ENCODE measurements around the gene SERPINE3.
A peak's percentile ranks its signal among the peaks of the same experiment; 100 is the strongest.

Gene SERPINE3

DNA sequence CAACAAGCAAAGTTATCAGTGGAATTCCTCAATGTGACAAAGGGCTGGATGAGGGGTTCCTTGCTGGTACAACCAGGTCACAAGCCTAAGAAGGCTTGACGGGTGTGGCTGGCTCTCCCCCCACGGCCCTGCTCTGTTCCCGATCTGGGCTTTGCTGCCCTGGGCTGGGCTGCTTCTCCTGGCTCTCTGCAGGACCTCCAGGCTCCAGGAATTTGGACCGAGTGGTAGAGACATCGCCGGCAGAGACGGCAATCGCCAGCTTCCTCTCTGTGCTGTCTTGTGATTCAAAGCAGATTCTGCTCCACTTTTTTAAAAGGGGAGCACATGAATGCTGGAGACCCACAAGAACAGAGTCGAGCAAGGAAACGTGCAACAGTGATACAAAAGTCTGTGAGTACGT, at the start of gene SERPINE3:
Gene SERPINE3, plus strand, starts transcription at position 338 of the 400 bp plus-strand sequence. CDS start 1,401 bp downstream, outside the sequence.
- Histone ChIP-seq H3K4me3 (ENCODE audit: low read depth, low read length) (no peak within 1 kb of the TSS), H3K36me3 (ENCODE audit: control insufficient read depth, insufficient read depth, low read length) (no peaks in the 10 kb centered on the region), H3K27me3 (ENCODE audit: control insufficient read depth, insufficient read depth, low read length) (no peaks in the 10 kb centered on the region), H3K9ac (ENCODE audit: low read length) (no peak within 1 kb of the TSS), H3K27ac (ENCODE audit: low read depth, low read length) (no peak within 1 kb of the TSS), H3K4me1 (ENCODE audit: control insufficient read depth, insufficient read depth, low read length) (no peaks in the 10 kb centered on the region), H3K9me3 (ENCODE audit: control insufficient read depth, insufficient read depth, low read depth, low read length) (no peaks in the 10 kb centered on the region)

GRCh38 chr13:51291341-51291740, 48.1 kb upstream of the SERPINE3 start:
- no peak overlapping the region for H3K9ac ChIP-seq (ENCODE audit: low read length)
- H3K27ac ChIP-seq (ENCODE audit: low read depth, low read length) = no peak overlapping the region
- H3K36me3 ChIP-seq (ENCODE audit: control insufficient read depth, insufficient read depth, low read length) = no peaks in the 10 kb centered on the region

GRCh38 chr13:51292000-51292565, 47.4 kb upstream of the SERPINE3 start:
- Histone ChIP-seq H3K9me3 (ENCODE audit: control insufficient read depth, insufficient read depth, low read depth, low read length) (no peaks in the 10 kb centered on the region), H3K36me3 (ENCODE audit: control insufficient read depth, insufficient read depth, low read length) (no peaks in the 10 kb centered on the region), H3K27ac (ENCODE audit: low read depth, low read length) (no peak overlapping the region), H3K9ac (ENCODE audit: low read length) (no peak overlapping the region), H3K4me3 (ENCODE audit: low read depth, low read length) (no peak overlapping the region), H3K27me3 (ENCODE audit: control insufficient read depth, insufficient read depth, low read length) (no peaks in the 10 kb centered on the region), H3K4me1 (ENCODE audit: control insufficient read depth, insufficient read depth, low read length) (peaks cover 16% of the 10 kb centered on the region)

More at GRCh38 chr13:51291341-51291740, 48.1 kb upstream of the SERPINE3 start:
- no peaks in the 10 kb centered on the region for H3K27me3 ChIP-seq (ENCODE audit: control insufficient read depth, insufficient read depth, low read length)
- H3K4me3 ChIP-seq (ENCODE audit: low read depth, low read length) = no peak overlapping the region
- no peaks in the 10 kb centered on the region for H3K9me3 ChIP-seq (ENCODE audit: control insufficient read depth, insufficient read depth, low read depth, low read length)
- peaks cover 19% of the 10 kb centered on the region for H3K4me1 ChIP-seq (ENCODE audit: control insufficient read depth, insufficient read depth, low read length)

DNA sequence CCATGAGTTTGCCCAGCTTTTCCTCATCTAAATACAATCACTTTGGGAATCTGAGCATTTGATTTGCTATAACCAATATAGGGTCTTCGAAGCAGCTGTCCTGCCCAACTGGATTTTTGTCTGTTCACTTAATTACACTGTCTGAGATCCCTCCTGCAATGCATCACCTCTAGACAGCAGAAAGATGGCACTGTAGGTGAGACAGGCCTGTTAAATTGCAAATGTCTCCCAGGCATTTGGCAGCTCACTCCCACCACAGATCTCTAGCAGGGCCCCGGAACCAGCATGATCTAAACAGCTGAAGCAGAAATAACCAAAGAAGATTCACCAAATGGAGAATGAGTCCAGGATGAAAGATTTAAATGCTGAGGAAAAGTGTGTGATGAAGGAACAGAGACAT, 41.9 kb upstream of the SERPINE3 start:
- no peak overlapping the region for H3K4me3 ChIP-seq (ENCODE audit: low read depth, low read length)
- H3K9me3 ChIP-seq (ENCODE audit: control insufficient read depth, insufficient read depth, low read depth, low read length) = no peaks in the 10 kb centered on the region
- no peak overlapping the region for H3K27ac ChIP-seq (ENCODE audit: low read depth, low read length)
- H3K27me3 ChIP-seq (ENCODE audit: control insufficient read depth, insufficient read depth, low read length) = no peaks in the 10 kb centered on the region
- no peaks in the 10 kb centered on the region for H3K36me3 ChIP-seq (ENCODE audit: control insufficient read depth, insufficient read depth, low read length)
- no peak overlapping the region for H3K9ac ChIP-seq (ENCODE audit: low read length)
- H3K4me1 ChIP-seq (ENCODE audit: control insufficient read depth, insufficient read depth, low read length) = peaks cover 31% of the 10 kb centered on the region

GRCh38 chr13:51298812-51299211, 40.7 kb upstream of the SERPINE3 start:
- no peaks in the 10 kb centered on the region for H3K36me3 ChIP-seq (ENCODE audit: control insufficient read depth, insufficient read depth, low read length)
- H3K27ac ChIP-seq (ENCODE audit: low read depth, low read length) = no peak overlapping the region

GRCh38 chr13:51303063-51303552, 36.4 kb upstream of the SERPINE3 start:
- peak overlapping the region; percentile 15 for H3K9ac ChIP-seq (ENCODE audit: low read length)
- H3K27ac ChIP-seq (ENCODE audit: low read depth, low read length) = peak overlapping the region; percentile 79
- peaks cover 47% of the 10 kb centered on the region for H3K4me1 ChIP-seq (ENCODE audit: control insufficient read depth, insufficient read depth, low read length)
- no peaks in the 10 kb centered on the region for H3K36me3 ChIP-seq (ENCODE audit: control insufficient read depth, insufficient read depth, low read length)
- H3K27me3 ChIP-seq (ENCODE audit: control insufficient read depth, insufficient read depth, low read length) = no peaks in the 10 kb centered on the region
- H3K4me3 ChIP-seq (ENCODE audit: low read depth, low read length) = no peak overlapping the region
- H3K9me3 ChIP-seq (ENCODE audit: control insufficient read depth, insufficient read depth, low read depth, low read length) = no peaks in the 10 kb centered on the region

More at GRCh38 chr13:51298812-51299211, 40.7 kb upstream of the SERPINE3 start:
- no peak overlapping the region for H3K4me3 ChIP-seq (ENCODE audit: low read depth, low read length)
- no peak overlapping the region for H3K9ac ChIP-seq (ENCODE audit: low read length)
- no peaks in the 10 kb centered on the region for H3K9me3 ChIP-seq (ENCODE audit: control insufficient read depth, insufficient read depth, low read depth, low read length)
- H3K4me1 ChIP-seq (ENCODE audit: control insufficient read depth, insufficient read depth, low read length) = peaks cover 38% of the 10 kb centered on the region
- no peaks in the 10 kb centered on the region for H3K27me3 ChIP-seq (ENCODE audit: control insufficient read depth, insufficient read depth, low read length)

DNA sequence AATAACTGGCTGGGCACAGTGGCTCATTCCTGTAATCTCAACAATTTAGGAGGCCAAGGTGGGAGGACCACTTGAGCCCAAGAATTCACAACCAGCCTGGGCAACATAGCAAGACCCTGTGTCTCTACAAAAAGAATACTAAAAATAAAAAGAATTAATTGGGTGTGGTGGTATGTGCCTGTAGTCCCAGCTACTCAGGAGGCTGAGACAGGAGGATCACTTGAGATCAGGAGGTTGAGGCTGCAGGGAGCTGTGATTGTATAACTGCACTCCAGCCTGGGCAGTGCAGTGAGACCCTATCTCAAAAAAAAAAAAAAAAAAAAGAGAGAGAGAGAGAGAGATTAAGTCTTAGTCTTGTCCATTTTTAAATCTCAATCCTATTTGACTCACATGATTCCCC, 35.6 kb upstream of the SERPINE3 start:
- Histone ChIP-seq H3K9ac (ENCODE audit: low read length) (no peak overlapping the region), H3K4me1 (ENCODE audit: control insufficient read depth, insufficient read depth, low read length) (peaks cover 48% of the 10 kb centered on the region), H3K9me3 (ENCODE audit: control insufficient read depth, insufficient read depth, low read depth, low read length) (no peaks in the 10 kb centered on the region), H3K4me3 (ENCODE audit: low read depth, low read length) (no peak overlapping the region), H3K27ac (ENCODE audit: low read depth, low read length) (peak overlapping the region; percentile 79), H3K36me3 (ENCODE audit: control insufficient read depth, insufficient read depth, low read length) (no peaks in the 10 kb centered on the region), H3K27me3 (ENCODE audit: control insufficient read depth, insufficient read depth, low read length) (no peaks in the 10 kb centered on the region)

- no peaks in the 10 kb centered on the region for H3K36me3 ChIP-seq (ENCODE audit: control insufficient read depth, insufficient read depth, low read length)
- H3K4me1 ChIP-seq (ENCODE audit: control insufficient read depth, insufficient read depth, low read length) = peaks cover 52% of the 10 kb centered on the region
- no peak overlapping the region for H3K9ac ChIP-seq (ENCODE audit: low read length)
- peak overlapping the region; percentile 54 for H3K27ac ChIP-seq (ENCODE audit: low read depth, low read length)
- H3K9me3 ChIP-seq (ENCODE audit: control insufficient read depth, insufficient read depth, low read depth, low read length) = no peaks in the 10 kb centered on the region
- no peaks in the 10 kb centered on the region for H3K27me3 ChIP-seq (ENCODE audit: control insufficient read depth, insufficient read depth, low read length)
- no peak overlapping the region for H3K4me3 ChIP-seq (ENCODE audit: low read depth, low read length)
These were observed 34.1 kb upstream of the SERPINE3 start for GRCh38 chr13:51305271-51305967.

DNA sequence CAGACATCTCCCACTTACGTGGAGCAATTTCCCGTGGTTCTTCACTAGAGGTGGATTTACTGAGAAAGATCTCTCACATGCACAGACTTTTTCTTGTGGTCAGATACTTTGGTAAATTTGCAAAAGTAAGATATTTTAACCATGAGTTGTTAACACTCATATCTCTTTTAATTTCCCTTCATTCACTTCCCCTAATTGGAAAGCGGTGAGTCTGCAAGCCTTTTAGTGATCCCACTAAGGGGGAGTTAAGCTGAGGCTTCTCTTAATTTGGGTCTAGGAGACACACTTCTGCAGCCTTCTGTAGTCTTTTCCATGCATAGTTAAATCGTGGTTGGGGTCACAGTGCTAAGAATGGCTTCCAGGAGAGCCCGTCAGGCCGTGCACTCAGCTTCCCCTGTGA, 30.7 kb upstream of the SERPINE3 start:
- H3K9me3 ChIP-seq (ENCODE audit: control insufficient read depth, insufficient read depth, low read depth, low read length) = no peaks in the 10 kb centered on the region
- no peaks in the 10 kb centered on the region for H3K27me3 ChIP-seq (ENCODE audit: control insufficient read depth, insufficient read depth, low read length)
- no peak overlapping the region for H3K4me3 ChIP-seq (ENCODE audit: low read depth, low read length)
- H3K36me3 ChIP-seq (ENCODE audit: control insufficient read depth, insufficient read depth, low read length) = no peaks in the 10 kb centered on the region
- peaks cover 29% of the 10 kb centered on the region for H3K4me1 ChIP-seq (ENCODE audit: control insufficient read depth, insufficient read depth, low read length)
- no peak overlapping the region for H3K9ac ChIP-seq (ENCODE audit: low read length)
- no peak overlapping the region for H3K27ac ChIP-seq (ENCODE audit: low read depth, low read length)

- Histone ChIP-seq H3K9ac (ENCODE audit: low read length) (no peak overlapping the region), H3K4me1 (ENCODE audit: control insufficient read depth, insufficient read depth, low read length) (peaks cover 25% of the 10 kb centered on the region), H3K27me3 (ENCODE audit: control insufficient read depth, insufficient read depth, low read length) (no peaks in the 10 kb centered on the region), H3K36me3 (ENCODE audit: control insufficient read depth, insufficient read depth, low read length) (no peaks in the 10 kb centered on the region), H3K27ac (ENCODE audit: low read depth, low read length) (no peak overlapping the region), H3K4me3 (ENCODE audit: low read depth, low read length) (no peak overlapping the region), H3K9me3 (ENCODE audit: control insufficient read depth, insufficient read depth, low read depth, low read length) (no peaks in the 10 kb centered on the region)
These were observed 28.3 kb upstream of the SERPINE3 start for GRCh38 chr13:51311231-51311630.

DNA sequence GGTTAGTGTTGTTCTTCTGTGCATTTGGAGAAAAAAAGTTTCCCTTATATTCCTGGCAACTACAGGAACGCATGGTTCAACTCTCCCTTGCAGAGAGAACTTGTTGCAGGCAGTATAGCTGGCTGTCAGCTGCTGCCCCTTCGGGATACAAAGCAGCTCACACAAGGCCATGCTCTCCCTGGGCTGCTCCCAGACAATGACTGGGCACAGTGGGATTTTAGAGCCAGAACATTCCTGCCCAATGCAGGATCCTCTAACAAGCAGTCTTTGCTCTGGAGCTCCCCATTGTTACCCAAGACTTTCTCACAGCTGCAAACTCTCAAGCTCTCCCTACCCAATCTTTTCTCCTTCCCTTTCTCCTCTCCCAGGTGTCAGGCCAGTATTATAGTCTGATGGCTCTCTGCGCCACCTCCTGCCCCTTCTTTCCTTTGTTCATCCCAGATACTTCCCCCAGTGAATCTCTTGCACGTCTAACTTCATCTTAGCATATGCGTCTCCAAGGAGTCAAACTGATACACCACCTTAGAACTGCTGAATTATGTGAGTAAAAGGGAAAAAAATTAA, 27.5 kb upstream of the SERPINE3 start:
- Histone ChIP-seq H3K4me3 (ENCODE audit: low read depth, low read length) (no peak overlapping the region), H3K27ac (ENCODE audit: low read depth, low read length) (no peak overlapping the region), H3K9ac (ENCODE audit: low read length) (no peak overlapping the region)

More for the DNA sequence above, 27.5 kb upstream of the SERPINE3 start:
- Histone ChIP-seq H3K9me3 (ENCODE audit: control insufficient read depth, insufficient read depth, low read depth, low read length) (no peaks in the 10 kb centered on the region), H3K27me3 (ENCODE audit: control insufficient read depth, insufficient read depth, low read length) (no peaks in the 10 kb centered on the region), H3K36me3 (ENCODE audit: control insufficient read depth, insufficient read depth, low read length) (no peaks in the 10 kb centered on the region), H3K4me1 (ENCODE audit: control insufficient read depth, insufficient read depth, low read length) (peaks cover 25% of the 10 kb centered on the region)

Data from HUES6 (cell line).